Daoy (cell line): ENCODE results near the gene D2HGDH. TPM values are rescaled to one million over a fixed set of nuclear protein-coding genes. Genes with fewer than 3 reads are reported as not detected.
"Not testable (repeated sequence)": the region's sequence is repeated elsewhere in the genome, so short reads cannot be mapped to it uniquely, and the experiment has no call there.

Experiments
- DNase-seq: peaks from one replicate; pipeline ENCODE4 v3.0.0-alpha.2; 2015; ENCODE audit warnings: low read depth
- total RNA-seq: library from RNA; depleted of rRNA; stranded (reverse); fragments of >200 nt; shearing (Covaris generic); gene quantifications from 2 replicates; pipeline ENCODE4 v1.2.3, GENCODE V29; 2014

D2HGDH gene
- total RNA-seq, 1 experiment from 2014 or later = 3.2 TPM

- no peak for DNase-seq
These were observed 59.0 kb downstream of the D2HGDH start for GRCh38 chr2:241793385-241793784.

DNA sequence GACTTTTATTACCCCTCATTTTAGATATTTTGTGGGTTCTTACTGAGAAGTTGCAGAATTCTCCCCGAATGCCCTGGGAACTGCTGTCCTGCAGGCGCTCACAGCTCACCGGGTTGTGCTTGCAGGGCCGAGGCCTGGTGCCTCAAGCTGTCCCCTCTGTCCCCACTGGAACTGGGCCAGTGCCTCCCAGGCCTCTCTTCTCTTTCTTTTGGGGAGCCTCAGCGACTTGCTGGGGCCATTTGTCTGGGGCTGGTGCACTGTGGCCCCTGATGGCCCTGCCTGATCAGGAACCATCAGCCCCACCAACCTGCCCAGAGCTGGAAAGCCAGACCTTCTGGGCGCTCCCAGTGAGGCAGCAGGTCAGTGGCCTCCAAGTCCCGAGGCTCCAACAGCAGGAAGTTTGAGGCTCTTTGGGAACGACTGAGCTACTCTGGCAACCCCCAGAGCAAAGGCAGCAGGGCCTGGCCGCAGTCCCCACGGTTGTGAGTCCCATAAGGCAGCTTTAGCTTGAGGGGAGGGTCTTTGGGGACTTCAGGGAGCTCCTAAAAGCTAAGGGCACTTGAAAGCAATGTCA is 59.9 kb downstream of the D2HGDH start:
- DNase-seq = no peak

DNA sequence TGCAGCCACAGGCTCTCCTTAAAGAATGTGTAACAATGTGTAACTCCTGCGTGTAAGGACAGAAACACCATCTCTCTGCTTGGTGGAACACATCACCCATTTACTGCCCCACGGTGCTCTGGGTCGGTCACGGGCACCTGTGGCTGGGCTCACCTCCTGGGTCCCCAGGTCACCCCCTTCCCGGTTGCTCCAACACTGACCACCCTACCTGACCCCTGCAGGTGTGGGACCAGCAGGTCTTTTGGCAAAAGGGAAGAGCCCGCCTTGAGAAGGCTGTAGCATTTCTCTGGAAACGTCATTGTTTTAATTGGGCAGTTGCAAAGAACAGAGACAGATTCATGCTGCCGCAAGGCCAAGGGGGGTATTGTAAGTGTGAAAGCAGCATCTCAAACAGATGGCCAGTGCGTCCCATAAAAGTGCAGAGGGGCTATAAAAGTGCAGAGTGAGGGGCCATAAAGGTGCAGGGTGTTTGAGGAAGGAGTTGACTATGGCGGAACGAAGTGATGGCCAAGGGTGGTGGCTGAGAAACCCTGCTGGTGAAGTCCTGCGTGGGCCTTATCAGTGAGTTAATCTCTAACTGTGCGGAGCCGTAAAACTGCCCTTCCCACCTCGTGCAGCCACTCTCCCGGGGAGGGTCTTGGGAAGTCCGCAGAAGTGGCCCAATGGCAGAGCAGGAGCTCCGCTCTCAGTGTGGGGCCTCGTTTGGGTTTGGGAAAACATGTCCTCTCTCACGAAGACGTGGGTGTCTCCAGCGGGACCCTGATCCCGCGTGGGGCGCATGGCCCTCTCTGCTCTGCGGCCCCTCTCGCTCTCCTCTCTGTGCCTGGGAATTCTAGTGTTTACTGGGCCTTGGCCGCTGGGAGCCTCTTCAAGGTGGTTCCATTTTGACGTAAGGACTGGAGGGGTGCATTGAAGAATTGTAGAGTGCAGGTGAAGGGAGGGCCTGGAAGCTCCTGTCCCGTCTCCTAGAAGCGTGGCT is 60.9 kb downstream of the D2HGDH start:
- no peak for DNase-seq

DNA sequence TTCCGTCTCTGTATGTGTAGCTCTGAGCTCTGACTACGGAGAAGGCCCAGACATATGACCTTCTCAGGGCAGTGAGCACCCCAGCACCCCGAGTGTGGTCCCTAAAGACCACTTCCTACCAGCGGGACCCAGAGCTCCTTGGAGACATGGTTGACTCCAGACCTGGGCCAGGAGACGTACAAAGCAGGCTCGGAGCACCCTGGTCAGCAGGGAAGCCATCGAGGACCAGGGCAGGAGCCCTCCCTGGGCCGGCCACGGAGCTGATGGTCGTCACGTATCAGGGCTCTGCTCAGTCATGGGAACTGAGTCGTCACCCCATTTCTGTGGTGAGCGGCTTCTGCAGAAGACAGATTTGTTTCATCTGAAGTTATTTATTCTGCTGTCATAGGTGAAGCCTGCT is 61.8 kb downstream of the D2HGDH start:
- no peak for DNase-seq

DNA sequence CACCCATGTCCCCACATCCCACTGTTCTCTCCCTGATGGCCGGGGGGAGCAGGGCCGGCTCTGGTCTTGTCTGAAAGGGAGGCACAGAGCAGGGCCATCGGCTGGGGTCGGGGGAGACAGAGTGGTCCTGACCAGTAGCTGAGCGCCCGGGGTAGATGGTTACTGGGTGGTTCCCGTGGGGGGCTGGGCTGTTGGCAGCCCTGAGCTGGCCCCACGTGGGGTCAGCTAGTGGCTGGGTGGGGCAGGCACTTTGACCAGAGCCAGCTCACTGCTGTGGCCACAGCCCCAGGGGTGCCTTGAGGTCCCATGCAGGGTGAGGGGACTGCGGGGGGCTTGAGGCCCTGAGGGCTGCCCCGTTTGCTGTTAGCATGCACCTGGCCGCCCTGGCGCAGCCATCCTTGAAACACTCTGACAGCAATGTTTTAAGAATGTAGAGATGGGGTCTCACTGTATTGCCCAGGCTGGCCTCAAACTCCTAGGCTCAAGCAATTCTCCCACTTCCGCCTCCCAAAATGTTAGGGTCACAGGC is 62.2 kb downstream of the D2HGDH start:
- peak; percentile 0 for DNase-seq

GRCh38 chr2:241797441-241798080 is 63.1 kb downstream of the D2HGDH start:
- no peak for DNase-seq

- DNase-seq = no peak
These were observed 63.7 kb downstream of the D2HGDH start for GRCh38 chr2:241798081-241798630.

- peak; percentile 2 for DNase-seq
These were observed 64.4 kb downstream of the D2HGDH start for GRCh38 chr2:241798631-241799521.

- DNase-seq = no peak
These were observed 65.2 kb downstream of the D2HGDH start for GRCh38 chr2:241799522-241800197.

DNA sequence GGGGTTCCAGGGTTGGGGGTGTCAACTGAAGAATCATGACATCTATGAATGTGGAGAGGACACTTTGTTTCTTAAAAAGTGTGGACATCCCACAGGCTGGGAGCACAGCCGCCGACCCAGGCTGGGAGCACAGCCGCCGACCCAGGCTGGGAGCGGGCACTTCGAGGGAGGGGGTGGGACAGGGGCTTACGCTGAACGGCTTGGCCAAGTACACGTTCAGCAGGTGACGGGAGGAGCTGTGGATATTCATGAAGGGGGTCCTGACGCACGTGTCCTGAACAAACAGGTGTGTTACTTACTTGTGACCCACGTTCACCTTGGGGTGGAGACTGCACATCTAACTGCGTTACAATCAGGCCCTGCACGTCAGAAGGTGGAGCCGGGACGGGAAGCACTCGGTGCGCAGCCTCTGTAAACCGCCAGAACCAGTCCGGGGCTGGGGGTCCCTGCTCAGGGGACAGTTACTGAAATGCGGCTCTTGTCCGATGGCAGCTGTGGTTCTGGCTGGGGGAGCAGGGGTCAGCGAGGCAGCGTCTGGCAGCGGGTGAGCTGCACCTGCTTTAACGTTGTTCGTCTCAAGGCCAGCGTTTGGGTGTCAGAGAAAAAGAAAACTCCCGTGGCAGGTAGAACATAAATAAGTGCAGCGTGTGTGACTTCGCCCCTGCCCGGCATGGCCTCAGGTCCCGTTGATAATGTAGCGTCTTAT is 65.9 kb downstream of the D2HGDH start:
- not testable (repeated sequence) for DNase-seq

DNA sequence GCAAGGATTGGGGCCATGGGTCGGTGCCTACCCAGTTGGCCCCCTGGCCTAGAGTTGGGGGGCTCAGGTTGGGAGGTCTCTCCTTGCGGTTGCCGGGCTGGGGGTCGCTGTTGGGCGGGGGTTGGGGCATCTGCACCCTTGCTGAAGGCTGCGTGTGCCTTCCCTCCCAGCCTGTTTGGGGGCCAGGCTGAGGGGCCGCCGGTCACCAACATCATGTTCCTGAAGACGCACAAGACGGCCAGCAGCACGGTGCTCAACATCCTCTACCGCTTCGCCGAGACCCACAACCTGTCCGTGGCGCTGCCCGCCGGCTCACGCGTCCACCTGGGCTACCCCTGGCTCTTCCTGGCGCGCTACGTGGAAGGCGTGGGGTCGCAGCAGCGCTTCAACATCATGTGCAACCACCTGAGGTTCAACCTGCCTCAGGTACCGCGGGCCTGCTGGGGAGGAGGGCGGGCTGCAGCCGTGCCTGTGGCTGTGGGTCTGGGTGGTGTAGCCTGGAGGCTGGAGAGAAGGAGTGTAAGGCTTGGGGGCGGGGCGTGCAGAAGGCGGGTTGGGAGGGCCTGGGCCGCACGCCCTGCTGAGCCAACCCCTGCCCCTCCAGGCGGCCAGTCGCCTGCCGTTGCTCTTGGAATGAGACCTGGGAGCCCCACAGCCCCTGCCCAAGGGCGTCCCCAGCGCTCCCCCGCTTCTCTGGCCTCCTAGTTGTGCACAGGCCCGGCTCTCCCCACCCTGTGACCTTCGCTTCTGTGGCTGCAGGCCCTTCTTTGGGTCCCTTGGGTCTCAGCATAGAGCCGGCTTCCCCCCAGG is 67.4 kb downstream of the D2HGDH start:
- no peak for DNase-seq

- no peak for DNase-seq
These were observed 68.2 kb downstream of the D2HGDH start for GRCh38 chr2:241802421-241803318.

GRCh38 chr2:241803387-241804325 is 69.2 kb downstream of the D2HGDH start:
- peak; percentile 54 for DNase-seq

DNA sequence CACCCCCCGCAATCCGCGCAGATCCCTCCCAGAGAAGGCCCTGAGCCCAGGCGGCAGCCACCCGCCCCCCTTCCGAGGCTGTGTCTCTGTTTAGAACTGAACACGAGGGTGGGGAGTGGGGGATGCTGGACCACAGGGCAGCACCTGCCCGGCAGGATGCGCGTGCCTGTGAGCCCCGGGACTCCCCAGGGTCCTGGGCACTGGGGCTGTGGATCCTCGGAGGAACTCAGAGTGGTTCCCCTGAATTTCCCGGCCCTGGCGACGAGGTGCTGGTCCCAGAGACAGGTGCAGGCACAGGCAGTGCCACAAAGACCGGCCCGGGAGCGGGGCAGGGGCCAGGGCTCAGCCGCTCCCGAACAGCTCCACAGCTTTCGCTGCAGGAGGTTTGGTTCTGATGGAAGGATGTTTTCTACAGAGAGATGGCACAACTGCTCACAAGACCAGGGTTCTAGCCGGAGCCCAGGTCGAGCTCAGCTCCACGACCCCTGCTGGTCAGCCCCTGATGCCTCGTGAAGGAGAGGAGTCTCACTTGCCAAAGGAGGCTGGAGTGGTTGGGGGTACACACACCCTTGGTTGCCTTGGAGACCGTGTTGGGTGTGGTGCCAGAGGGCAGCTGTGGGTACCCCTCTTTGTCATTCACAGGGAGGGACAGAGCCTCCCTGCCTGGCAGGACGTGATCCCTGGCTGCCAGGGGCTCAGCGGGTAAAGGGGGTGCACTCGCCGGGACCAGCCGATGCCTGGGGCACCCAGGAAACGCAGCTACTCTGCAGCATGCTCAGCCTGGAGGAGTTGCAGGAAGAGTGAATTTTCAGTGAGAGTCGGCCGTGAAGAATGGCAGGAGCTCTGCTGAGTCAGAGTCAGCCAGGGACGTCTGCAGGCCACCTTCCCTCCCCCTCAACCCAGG is 70.1 kb downstream of the D2HGDH start:
- peak; percentile 41 for DNase-seq

DNA sequence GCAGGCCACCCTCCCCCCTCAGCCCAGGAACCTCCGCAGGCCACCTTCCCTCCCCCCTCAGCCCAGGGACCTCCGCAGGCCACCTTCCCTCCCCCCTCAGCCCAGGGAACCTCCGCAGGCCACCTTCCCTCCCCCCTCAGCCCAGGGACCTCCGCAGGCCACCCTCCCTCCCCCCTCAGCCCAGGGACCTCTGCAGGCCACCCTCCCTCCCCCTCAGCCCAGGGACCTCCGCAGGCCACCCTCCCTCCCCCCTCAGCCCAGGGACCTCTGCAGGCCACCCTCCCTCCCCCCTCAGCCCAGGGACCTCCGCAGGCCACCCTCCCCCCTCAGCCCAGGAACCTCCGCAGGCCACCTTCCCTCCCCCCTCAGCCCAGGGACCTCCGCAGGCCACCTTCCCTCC is 71.8 kb downstream of the D2HGDH start:
- not testable (repeated sequence) for DNase-seq
